RWPE2 (cell line): ENCODE measurements around the gene SLC12A9.
"Not testable (repeated sequence)": the region's sequence is repeated elsewhere in the genome, so short reads cannot be mapped to it uniquely, and the experiment has no call there.

Source experiments
- ATAC-seq: fragments of 200-7000 bp; cut with Tn5 transposase; 3 replicates; pipeline ENCODE4 v1.9.1; 2021; ENCODE audit warnings: low read depth
- DNase-seq: peaks from one replicate; pipeline ENCODE4 v3.0.0-alpha.2; 2020; ENCODE audit warnings: low spot score
- H3K27ac ChIP-seq: fragments of 450-650 bp; 2 replicates; pipeline ENCODE4 v1.5.1; 2017; ENCODE audit warnings: mild to moderate bottlenecking; ENCODE audit not compliant: poor library complexity, severe bottlenecking
- H3K27me3 ChIP-seq: fragments of 250-450 bp; sonication (Bioruptor Pico); 2 replicates; pipeline ENCODE4 v1.5.1; 2021; ENCODE audit warnings: mild to moderate bottlenecking, moderate library complexity; ENCODE audit not compliant: insufficient read depth, poor library complexity, severe bottlenecking
- H3K36me3 ChIP-seq: fragments of 250-450 bp; sonication (Bioruptor Pico); 2 replicates; pipeline ENCODE4 v1.5.1; 2020; ENCODE audit warnings: low read depth, mild to moderate bottlenecking, moderate library complexity
- H3K4me1 ChIP-seq: fragments of 250-450 bp; sonication (Bioruptor Pico); 2 replicates; pipeline ENCODE4 v1.5.1; 2021; ENCODE audit warnings: mild to moderate bottlenecking, moderate library complexity; ENCODE audit not compliant: insufficient read depth, poor library complexity, severe bottlenecking
- H3K4me3 ChIP-seq: fragments of 250-450 bp; sonication (Bioruptor Pico); 2 replicates; pipeline ENCODE4 v1.5.1; 2021; ENCODE audit warnings: mild to moderate bottlenecking, moderate library complexity; ENCODE audit not compliant: severe bottlenecking
- H3K9me3 ChIP-seq: fragments of 250-450 bp; sonication (Bioruptor Pico); 2 replicates; pipeline ENCODE4 v1.5.1; 2021; ENCODE audit warnings: mild to moderate bottlenecking, moderate library complexity; ENCODE audit not compliant: severe bottlenecking
- TF ChIP-seq, protein P1 (sequence below): fragments of 450-650 bp; IDR thresholded peaks from one replicate; pipeline ENCODE4 v1.5.1; 2017; ENCODE audit warnings: mild to moderate bottlenecking, moderate library complexity; ENCODE audit not compliant: poor library complexity, severe bottlenecking

SLC12A9 gene

GRCh38 chr7:100806276-100806675 is 46.2 kb upstream of the SLC12A9 start:
- peaks cover 81% of the 10 kb centered on the region for H3K36me3 ChIP-seq
- TF ChIP-seq, protein P1, sequence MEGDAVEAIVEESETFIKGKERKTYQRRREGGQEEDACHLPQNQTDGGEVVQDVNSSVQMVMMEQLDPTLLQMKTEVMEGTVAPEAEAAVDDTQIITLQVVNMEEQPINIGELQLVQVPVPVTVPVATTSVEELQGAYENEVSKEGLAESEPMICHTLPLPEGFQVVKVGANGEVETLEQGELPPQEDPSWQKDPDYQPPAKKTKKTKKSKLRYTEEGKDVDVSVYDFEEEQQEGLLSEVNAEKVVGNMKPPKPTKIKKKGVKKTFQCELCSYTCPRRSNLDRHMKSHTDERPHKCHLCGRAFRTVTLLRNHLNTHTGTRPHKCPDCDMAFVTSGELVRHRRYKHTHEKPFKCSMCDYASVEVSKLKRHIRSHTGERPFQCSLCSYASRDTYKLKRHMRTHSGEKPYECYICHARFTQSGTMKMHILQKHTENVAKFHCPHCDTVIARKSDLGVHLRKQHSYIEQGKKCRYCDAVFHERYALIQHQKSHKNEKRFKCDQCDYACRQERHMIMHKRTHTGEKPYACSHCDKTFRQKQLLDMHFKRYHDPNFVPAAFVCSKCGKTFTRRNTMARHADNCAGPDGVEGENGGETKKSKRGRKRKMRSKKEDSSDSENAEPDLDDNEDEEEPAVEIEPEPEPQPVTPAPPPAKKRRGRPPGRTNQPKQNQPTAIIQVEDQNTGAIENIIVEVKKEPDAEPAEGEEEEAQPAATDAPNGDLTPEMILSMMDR = no peak
- H3K27me3 ChIP-seq = no peaks in the 10 kb centered on the region
- peaks cover 22% of the 10 kb centered on the region for H3K4me1 ChIP-seq
- no peak for DNase-seq
- ATAC-seq = no peak
- no peak overlapping the region for H3K4me3 ChIP-seq
- H3K27ac ChIP-seq = no peak overlapping the region
- no peaks in the 10 kb centered on the region for H3K9me3 ChIP-seq

DNA sequence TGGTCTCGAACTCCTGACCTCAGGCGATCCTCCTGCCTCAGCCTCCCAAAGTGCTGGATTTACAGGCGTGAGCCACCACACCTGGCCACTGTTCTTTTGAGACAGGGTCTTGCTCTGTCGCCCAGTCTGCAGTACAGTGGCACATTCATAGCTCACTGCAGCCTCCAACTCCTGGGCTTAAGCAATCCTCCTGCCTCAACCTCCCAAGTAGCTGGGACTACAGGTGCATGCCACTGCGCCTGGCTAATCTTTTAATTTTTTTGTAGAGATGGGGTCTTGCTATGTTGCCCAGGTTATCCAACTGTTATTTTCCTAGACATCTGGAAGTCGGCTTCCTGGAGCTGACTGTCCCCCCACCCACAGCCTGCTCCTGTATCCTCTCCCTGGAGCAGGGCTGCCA is 45.6 kb upstream of the SLC12A9 start:
- not testable (repeated sequence) for H3K9me3 ChIP-seq, H3K4me3 ChIP-seq, ATAC-seq, DNase-seq, H3K27me3 ChIP-seq, H3K27ac ChIP-seq
- H3K36me3 ChIP-seq = peaks cover 88% of the 10 kb centered on the region
- peaks cover 19% of the 10 kb centered on the region for H3K4me1 ChIP-seq

DNA sequence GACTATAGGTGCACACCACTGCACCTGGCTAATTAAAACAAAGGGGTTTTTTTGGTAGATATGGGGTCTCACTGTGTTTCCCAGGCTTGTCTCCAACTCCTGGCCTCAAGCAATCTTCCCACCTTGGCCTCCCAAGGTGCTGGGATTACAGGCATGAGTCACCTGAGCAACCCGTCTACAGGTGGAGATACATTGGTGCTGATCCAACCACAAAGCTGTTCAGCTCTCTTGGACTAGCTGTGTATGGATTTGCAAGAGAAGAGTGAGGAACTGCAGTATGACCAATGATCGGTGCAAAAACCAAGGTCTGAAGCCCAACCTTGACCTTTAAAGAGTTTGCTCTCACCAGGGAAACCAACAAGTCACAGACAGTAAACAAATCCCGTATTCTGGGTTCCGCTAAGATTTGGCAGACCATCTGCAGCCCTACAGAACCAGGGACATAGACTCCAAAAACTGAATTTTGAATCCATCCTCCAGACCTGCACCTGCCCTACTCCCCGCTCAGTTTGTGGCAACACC is 44.1 kb upstream of the SLC12A9 start:
- ATAC-seq (no peak), DNase-seq (no peak)
- Histone ChIP-seq H3K4me3 (no peak overlapping the region), H3K27me3 (no peaks in the 10 kb centered on the region), H3K36me3 (peaks cover 93% of the 10 kb centered on the region), H3K4me1 (peaks cover 5% of the 10 kb centered on the region), H3K27ac (no peak overlapping the region), H3K9me3 (no peaks in the 10 kb centered on the region)
- TF ChIP-seq, protein P1 = no peak

- ATAC-seq = no peak
- H3K27me3 ChIP-seq = no peaks in the 10 kb centered on the region
- TF ChIP-seq, protein P1 = no peak
- DNase-seq = no peak
- no peak overlapping the region for H3K4me3 ChIP-seq
- no peak overlapping the region for H3K27ac ChIP-seq
- H3K4me1 ChIP-seq = no peaks in the 10 kb centered on the region
- H3K9me3 ChIP-seq = no peaks in the 10 kb centered on the region
- peaks cover 100% of the 10 kb centered on the region for H3K36me3 ChIP-seq
Observed at GRCh38 chr7:100811480-100811879, 41.0 kb upstream of the SLC12A9 start.

DNA sequence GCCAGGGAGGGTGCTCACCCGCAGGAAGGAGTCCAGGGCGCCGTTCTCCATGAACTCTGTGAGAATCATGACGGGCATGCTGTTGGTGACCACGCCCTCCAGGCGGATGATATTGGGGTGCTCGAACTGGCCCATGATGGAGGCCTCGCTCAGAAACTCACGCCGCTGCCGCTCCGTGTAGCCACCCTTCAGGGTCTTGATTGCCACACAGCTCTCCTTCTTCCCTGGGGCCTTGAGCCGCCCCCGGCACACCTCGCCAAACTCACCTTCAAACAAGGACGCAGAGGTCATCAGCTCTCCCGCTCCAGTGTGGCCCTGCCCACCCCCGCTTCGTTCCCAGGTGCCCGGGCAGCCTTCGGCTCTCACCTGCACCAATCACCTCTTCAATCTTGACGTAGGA is 39.8 kb upstream of the SLC12A9 start:
- Histone ChIP-seq H3K9me3 (no peaks in the 10 kb centered on the region), H3K4me3 (no peak overlapping the region), H3K4me1 (no peaks in the 10 kb centered on the region), H3K36me3 (peaks cover 96% of the 10 kb centered on the region), H3K27me3 (no peaks in the 10 kb centered on the region), H3K27ac (no peak overlapping the region)
- no peak for DNase-seq
- ATAC-seq = no peak
- TF ChIP-seq, protein P1 = no peak

- DNase-seq, H3K4me3 ChIP-seq, H3K9me3 ChIP-seq, H3K4me1 ChIP-seq, H3K27ac ChIP-seq, H3K27me3 ChIP-seq, ATAC-seq: not testable (repeated sequence)
- peaks cover 96% of the 10 kb centered on the region for H3K36me3 ChIP-seq
Observed at GRCh38 chr7:100816515-100816914, 36.0 kb upstream of the SLC12A9 start.
